HG03354 (cell line): ENCODE results near the gene AMFR.

Experiments used
- ATAC-seq: cut with Tn5 transposase; IDR thresholded peaks from one replicate; pipeline ENCODE4 v1.9.1; 2021; ENCODE audit warnings: mild to moderate bottlenecking; ENCODE audit not compliant: unreplicated experiment, poor library complexity, severe bottlenecking

AMFR gene

DNA sequence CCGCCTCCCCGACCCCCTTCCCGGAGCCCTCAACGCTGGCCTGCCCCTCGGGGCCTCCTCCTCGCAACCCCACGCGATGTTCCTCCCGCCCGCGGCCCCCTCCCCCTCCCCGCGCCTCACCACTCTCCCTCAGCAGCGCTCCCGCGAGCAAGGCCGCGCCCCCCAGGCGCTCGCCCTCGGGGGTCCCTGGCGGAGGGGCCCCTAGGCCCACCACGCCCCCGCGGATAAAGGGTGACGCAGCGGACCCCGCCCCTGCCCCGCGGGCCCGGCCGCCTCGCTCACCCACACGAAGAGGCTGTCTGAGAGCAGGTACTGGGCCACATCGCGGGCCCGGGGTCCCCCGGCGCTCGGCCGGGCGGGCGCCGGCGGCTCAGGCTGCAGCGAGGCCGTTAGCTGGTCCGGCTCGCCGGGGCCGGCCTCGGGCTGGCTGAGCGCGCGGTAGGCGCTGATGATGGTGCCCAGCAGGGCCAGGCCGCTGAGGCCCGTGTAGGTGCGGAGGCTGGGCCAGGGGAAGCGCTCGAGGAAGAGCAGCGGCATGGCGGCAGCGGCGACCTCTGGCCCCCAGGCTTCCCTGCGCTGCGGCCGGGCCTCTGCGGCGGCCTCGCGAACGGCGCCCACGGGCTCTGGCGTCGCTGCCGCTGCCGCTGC, 430 bp downstream of the AMFR start:
- peak; percentile 43 for ATAC-seq

DNA sequence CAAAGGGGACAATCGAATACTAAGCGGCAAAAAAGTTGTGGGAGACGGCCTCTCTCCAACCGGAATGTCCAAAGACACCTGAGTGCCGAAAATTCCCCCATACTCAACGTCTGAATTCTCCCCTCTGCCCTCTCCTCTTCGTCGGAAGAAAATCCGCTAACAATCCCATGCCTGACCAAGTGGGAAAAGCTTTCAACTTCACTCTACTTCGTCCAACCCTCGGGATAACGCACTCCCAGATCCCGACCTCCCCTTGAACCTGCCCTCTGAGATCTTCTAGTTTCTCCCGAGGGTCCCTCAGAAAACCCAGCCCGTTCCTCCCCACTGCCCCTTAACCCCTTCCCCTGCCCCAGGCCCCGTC, 961 bp downstream of the AMFR start:
- no peak for ATAC-seq

DNA sequence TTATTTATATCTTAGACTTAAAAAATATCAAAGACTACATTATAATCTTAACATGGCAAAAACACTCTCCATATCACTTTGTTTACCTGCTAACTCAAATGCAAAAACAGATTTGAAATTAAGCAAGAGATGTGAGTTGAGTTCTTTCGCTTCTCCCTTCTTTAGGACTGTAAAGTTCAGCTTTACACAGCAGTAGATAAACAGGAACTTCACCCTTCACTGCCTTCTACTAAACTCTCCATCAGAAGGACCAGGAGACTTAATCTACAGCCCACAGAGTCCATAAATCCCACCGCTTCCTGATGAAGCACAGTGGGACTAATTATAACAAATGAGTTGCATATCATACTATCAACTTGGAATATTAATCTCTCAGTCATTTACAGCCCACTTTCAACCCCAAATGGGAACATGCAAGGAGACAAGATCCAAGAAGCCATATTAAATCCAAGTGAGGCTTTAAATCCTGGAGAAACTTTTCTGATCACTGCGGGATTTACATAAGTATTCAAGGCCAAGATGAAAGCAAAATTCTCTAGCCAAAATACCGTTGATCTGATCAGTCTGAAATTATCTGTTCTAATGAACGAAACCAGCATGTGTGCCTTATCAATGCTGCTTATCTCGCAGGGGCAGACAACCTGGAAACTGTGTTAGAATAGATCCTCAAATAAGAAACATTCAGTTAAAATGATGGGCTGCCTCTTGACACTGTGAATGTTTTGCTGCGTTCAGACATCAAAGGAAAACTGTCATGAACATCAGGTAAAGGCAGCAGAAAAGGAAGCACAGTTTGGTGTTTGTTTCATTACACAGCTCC, 1.6 kb downstream of the AMFR start:
- ATAC-seq, result no peak

DNA sequence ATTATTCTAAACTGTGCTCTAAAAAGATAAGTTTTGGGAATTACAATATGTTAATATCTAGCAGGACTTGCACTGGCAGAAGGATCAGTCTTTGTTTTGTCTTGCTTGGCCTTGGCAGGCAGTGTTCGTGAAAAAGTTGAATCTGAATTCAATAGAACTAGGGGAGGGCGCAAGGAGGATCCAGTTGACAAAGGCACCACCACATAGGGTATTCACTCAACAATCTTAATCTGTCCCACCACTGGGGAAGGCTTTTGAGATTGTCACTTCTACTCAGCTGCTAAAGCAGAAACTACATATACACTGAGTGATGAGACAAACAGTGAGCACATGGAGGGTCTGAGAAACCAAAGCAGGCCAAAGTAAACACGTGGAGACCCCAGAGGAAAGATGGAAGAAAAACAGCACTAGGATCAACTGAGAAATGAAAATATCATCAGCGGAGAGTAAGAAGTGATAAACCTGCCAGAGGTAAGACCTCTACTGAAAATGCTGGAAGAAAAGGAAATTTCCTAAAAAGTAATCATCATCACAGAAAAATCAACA, 2.4 kb downstream of the AMFR start:
- ATAC-seq, result no peak

DNA sequence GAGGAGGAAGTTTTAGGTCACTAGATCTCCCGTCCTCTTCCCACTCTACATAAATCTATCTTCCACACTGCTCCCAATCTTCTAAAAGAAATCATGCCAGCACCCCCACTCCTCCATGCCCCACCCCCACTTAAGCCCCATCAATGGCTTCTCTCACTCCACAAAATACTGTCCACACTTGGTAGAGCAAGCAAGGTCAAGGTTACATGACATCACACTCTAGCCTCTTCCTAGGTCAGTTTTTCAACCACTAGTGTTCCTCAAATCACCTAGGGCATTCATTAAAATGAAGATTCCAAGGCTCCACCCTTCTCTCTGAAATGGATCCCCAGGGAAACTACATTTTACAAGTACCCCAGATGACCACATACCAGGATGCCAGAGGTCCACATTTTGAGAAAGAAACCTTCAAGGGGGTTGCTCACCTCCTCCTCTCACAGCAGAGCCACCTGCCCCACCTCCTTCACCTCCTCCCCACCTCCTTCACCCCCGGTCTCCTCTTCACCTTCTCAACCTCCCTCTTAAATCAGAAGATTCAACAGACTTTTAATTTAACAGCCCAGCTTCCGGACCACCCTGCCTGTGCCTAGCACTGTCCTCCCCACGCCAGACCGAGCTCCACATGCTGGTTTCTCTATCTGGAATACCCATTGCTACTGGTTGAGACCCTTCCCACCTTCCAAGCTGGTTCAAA, 3.2 kb downstream of the AMFR start:
- no peak for ATAC-seq

DNA sequence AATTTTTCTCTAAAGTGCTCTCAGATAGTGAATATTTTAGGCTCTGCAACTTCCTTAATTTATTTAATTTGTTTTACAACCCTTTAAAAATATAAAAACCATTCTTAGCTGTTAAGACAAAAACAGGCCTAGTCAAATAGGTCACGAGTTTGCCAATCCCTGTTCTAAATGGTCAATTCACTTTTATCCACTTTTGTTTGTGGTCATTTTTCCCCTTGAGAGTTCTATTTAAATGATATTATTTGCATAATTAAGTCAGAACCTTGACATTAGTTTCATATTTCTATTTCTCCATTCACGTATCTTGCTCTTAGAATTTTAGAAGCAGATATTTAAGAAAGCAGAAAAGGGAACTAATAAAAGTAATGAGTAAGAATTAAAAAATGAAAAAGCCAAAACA, 4.0 kb downstream of the AMFR start:
- ATAC-seq, result no peak

DNA sequence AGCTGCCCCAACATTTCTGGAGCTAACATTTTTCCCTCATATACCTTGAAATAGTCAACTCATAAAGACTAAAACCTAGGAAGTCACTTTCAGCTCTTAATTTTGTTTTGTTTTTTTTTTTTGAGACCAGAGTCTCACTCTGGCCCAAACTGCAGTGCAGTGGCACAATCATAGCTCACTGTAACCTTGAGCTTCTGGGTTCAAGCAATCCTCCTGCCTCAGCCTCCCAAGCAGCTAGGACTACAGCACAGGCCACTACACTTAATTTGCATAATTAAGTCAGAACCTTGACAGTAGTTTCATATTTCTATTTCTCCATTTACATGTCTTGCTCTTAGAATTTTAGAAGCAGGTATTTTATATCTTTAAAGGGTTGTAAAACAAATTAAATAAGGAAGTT, 4.7 kb downstream of the AMFR start:
- no peak for ATAC-seq

DNA sequence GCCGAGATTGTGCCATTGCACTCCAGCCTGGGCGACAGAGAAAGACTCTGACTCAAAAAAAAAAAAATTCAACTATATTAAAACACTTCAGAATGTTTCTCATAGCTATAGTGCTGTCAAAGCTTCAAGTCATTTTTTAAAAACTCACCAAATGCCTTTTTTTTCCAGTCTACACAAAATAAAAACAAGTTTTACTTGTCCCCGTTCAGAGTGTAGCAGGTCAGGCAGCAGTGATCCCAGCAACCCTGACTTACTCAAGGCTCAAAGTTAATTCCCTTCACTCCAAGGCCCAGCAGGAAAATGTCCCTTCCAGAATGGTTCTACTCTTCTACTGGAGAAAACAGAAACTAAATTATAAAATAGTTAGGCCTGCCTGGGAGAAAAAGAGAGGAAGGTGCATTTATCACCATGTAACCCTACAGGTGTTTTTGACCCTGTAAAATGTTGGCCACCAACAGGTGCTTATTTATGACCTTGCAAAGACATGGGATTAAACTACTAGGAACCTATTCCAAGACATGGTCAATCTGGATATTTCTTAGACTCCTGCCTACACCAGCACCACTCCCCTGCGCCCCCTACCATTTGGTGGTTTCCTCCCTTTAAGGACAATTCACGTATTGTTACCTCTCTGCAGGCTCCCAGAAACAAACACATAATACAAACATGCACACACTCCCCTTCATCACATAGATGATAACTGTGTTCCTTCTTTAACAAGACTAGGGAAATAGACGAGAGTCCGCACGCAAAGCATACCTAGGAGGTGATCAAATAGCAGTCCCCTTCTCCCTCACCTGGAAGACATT, 5.4 kb downstream of the AMFR start:
- no peak for ATAC-seq

DNA sequence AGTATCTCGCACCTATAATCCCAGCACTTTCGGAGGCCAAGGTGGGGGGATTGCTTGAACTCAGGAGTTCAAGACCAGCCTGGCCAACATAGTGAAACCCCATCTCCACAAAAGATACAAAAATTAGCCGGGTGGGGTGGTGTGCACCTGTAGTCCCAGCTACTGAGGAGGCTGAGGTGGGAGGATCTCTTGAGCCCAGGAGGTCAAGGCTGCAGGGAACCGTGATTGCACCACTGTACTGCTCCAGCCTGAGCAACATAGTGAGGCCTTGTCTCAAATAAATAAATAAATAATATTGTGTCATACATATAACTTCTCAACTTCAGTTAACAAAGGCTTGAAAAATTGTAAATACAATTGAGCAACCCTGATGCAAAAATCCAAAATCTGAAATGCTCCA, 8.2 kb downstream of the AMFR start:
- no peak for ATAC-seq

DNA sequence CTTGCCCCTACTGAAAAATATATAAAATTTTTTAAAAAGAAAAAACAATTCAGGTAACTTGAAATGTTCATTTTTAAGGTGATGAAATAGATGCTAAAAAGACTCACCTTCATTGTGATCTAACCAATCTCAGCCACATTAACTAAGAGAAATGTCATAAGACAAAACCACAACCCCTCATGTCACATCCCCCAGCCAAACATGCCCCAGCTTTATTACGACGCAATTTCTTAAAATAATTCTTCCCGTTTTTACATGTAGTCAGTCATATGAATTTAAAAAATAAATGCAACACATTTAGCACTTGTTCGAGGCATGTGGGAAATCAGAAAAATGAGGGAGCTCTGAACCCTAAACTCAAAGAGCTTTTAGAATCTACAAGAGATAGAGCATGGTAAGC, 9.5 kb downstream of the AMFR start:
- ATAC-seq, result no peak

DNA sequence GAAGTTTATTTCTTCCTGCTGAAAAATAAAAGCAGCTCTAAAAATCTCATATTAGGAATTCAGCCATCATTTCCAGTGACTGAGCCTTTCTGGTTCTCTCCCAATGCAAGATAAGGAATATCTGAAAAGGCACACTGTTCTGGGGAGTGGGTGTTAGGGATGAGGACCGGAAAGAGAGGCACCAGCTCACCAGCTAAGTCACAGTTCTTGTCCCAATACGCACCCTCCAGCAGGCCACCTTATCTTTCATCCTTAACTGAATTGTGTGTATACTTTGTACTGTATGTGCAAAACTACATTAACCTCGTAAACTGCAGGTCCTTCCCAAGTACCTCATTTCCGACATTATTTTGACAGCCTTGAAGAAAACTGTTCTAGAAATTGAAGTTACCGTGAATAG, 11.0 kb downstream of the AMFR start:
- ATAC-seq, result no peak

DNA sequence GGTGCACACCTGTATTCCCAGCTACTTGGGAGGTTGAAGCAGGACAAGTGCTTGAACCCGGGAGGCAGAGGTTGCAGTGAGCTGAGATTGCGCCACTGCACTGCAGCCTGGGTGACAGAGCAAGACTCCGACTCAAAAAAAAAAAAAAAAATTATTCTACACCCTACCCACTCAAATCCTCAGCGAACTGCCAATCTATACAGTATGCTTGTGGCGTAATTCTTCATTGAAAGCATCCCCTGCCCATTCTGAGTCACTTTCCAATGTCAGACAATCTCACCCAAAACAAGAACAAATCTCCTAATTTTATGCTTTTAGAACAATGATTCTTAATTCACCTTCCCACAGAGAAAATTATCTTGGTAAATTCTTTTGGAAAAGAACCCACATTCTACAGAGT, 12.0 kb downstream of the AMFR start:
- ATAC-seq, result no peak

DNA sequence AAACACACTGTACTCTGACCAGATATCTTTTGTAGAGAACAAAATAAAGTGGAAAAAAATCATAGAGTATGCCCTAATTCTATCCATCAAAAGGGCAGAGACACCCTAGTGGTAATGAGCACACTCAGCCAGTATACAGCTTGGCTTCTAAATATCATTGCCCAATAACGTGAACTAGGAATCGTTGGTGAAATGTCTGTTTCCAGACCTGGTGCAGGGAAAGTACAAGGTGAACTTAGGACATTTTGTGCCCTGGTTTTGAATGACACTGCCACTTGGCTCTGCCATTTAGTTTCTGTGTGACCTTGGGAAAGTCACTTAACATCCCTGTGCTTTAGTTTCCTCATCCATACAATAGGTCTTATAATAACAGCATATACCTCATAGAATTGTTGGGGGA, 13.7 kb downstream of the AMFR start:
- no peak for ATAC-seq

DNA sequence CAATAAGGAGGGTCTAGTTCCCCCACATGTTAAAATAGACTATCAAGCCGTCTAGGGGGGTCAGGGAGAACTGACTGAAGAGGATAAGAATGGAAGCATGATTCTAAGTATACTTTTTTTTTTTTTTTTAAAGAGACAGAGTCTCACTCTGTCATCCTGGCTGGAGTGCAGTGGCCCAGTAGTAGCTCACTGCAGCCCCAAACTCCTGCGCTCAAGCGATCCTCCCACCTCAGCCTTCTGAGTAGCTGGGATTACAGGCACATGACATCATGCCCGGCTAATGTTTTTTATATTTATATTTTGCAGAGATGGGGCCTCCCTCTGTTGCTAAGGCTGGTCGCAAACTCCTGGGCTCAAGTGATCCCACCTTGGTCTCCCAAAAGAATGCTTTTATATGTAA, 14.2 kb downstream of the AMFR start:
- ATAC-seq, result no peak

DNA sequence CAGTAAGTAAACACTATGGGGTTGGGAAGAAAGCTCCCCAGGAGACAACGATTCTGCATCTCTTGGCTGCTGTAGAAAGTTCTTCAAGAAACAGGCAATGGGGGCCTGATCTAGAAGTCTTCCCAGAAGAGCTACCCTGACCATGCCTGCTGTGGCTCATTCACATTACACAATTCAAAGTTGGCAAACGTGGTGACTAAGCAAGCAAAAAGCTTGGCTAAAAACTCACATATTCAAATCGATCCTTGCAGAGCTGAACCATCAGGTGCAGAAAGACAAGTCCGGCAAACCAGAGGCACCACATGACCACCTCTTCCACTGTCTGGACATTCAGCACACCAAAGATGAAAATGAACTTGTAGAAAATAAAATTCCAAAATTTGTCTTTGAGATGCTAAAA, 16.1 kb downstream of the AMFR start:
- ATAC-seq, result no peak

DNA sequence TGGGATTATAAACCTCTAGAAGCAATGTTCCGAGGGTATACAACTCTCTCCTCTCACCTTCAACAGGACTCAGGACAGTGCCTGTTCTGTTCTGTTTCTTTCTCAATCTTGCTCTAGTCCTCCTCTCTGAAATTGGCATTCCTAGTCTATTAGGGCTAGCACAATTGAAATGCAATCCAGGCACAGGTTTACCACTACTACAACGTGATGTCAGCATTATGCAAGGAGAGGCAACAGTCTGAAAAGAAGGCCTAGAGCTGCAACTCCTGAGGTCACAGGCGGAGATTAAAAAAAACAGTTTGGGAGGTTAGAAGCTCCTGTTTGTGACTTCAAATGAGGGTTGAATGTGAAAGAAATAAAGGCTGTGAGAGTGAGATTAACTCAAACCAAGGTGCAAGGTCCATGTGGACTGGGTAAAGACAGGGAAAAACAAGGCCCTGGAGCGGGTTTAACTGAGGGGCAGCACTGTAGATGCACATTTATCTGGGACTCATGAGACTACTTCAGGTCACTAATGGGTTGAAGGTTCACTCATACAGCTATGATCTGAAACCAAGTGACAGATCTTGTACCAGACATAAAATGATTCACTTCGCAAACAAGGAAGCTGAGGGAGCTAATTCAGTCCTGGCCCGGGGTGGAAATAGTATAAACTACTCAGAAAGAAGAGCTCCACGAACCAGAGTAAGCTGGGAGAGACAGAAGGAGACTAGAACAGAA, 16.8 kb downstream of the AMFR start:
- no peak for ATAC-seq

DNA sequence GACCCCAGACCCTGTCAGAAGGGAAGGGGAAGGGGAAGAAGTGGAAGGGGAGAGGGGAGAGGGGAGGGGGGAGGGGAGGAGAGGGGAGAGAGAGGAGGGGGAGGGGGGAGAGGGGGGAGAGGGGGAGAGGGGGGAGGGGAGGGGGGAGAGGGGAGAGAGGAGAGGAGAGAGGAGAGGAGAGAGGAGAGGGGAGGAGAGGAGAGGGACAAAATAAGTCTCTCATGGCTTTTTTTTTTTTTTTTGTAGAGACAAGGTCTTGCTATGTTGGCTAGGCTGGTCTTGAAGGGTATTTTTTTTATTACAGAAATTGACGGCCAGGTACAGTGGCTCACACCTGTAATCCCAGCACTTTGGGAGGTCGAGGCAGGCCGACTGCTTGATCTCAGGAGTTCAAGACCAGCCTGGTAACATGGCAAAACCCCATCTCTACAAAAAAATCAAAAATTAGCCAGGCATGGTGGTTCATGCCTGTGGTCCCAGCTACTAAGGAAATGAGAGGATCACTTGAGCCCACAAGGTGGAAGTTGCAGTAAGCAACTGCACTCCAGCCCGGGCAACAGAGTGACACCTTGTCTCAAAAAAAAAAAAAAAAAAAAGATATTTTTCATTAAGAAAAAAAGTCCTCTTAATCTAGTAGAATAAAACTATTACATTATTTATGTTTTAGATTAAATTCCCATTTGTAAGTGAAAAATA, 19.2 kb downstream of the AMFR start:
- ATAC-seq, result no peak

DNA sequence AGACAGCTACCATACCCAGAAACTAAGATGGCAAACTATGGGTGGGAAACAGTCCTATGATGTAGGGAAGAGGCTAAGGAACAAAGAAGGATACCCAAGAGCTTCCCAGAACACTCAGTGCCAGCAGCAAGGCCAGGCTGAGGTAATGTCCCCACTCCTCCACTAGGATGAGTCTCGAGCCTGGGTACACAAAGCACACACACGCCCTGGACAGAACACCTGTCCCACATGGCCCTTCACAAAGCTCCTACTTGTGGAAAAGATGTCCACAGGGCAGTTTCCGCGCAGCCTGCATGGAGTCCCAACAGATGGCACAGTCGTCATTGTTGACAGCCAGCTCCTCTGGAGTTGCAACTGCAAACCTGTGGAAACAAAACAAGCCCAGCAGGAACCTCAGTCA, 23.9 kb downstream of the AMFR start:
- ATAC-seq, result no peak

DNA sequence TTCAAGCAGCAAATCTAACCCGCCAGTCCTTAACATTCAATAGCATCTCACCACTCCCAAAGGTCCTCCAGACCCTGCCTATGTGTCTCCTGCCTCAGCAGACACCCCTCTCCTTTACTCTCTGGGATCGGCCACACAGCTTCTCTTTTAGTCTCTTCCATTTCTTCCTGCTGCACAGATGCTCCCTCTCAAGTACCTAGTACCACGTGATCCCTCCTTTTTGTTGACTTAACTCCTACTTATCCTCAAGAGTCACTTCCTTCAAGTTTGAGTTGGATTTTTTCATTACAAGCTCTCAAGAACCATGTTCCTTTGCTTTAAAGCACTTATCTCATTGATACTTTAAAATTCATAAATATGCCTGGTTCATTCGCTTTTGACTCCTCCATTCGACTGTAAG, 24.9 kb downstream of the AMFR start:
- ATAC-seq, result no peak
